ENCODE data around the gene GGT5. TPM values are rescaled to one million over a fixed set of nuclear protein-coding genes. Genes with fewer than 3 reads are reported as not detected.

GGT5 gene
- total RNA-seq, 1 donor, result 7.2 TPM

GRCh38 chr22:24190159-24190540 lies 54.7 kb downstream of the GGT5 start:
- peak overlapping the region; percentile 73 for H2AFZ ChIP-seq (ENCODE audit: low read length)

GRCh38 chr22:24189249-24190158 lies 55.4 kb downstream of the GGT5 start:
- Histone ChIP-seq H3K4me1 (ENCODE audit: insufficient read depth, low read length) (peaks cover 12% of the 10 kb centered on the region), H3K79me2 (ENCODE audit: insufficient read depth, low read length) (no peaks in the 10 kb centered on the region), H2AFZ (ENCODE audit: low read length) (peak overlapping the region; percentile 73), H4K20me1 (ENCODE audit: insufficient read depth, low read length) (no peaks in the 10 kb centered on the region), H3K27me3 (ENCODE audit: insufficient read depth, low read length) (no peaks in the 10 kb centered on the region), H3K4me2 (ENCODE audit: insufficient read depth, low read length) (no peak overlapping the region), H3K27ac (ENCODE audit: low read depth, low read length) (peak overlapping the region; percentile 51), H3K4me3 (ENCODE audit: insufficient read depth, low read length) (no peak overlapping the region), H3K9me3 (ENCODE audit: low read depth, low read length) (no peaks in the 10 kb centered on the region), H3K36me3 (ENCODE audit: insufficient read depth, low read length) (no peaks in the 10 kb centered on the region)
- peak; percentile 100 for DNase-seq (ENCODE audit: insufficient read length, low spot score, missing footprints)
- TF ChIP-seq CTCF (IDR thresholded peaks at IDR 0.05; ENCODE audit: extremely low read depth, low read depth, low read length), result peak; percentile 93

More at GRCh38 chr22:24190159-24190540, 54.7 kb downstream of the GGT5 start:
- no peak for TF ChIP-seq CTCF (IDR thresholded peaks at IDR 0.05; ENCODE audit: extremely low read depth, low read depth, low read length)
- peaks cover 12% of the 10 kb centered on the region for H3K4me1 ChIP-seq (ENCODE audit: insufficient read depth, low read length)
- H3K79me2 ChIP-seq (ENCODE audit: insufficient read depth, low read length), result no peaks in the 10 kb centered on the region
- DNase-seq (ENCODE audit: insufficient read length, low spot score, missing footprints), result no peak
- no peaks in the 10 kb centered on the region for H3K9me3 ChIP-seq (ENCODE audit: low read depth, low read length)
- no peak overlapping the region for H3K4me3 ChIP-seq (ENCODE audit: insufficient read depth, low read length)
- H3K27ac ChIP-seq (ENCODE audit: low read depth, low read length), result peak overlapping the region; percentile 51
- no peak overlapping the region for H3K4me2 ChIP-seq (ENCODE audit: insufficient read depth, low read length)
- no peaks in the 10 kb centered on the region for H3K27me3 ChIP-seq (ENCODE audit: insufficient read depth, low read length)
- H3K36me3 ChIP-seq (ENCODE audit: insufficient read depth, low read length), result no peaks in the 10 kb centered on the region
- no peaks in the 10 kb centered on the region for H4K20me1 ChIP-seq (ENCODE audit: insufficient read depth, low read length)

GRCh38 chr22:24188705-24189248 lies 56.1 kb downstream of the GGT5 start:
- TF ChIP-seq CTCF (IDR thresholded peaks at IDR 0.05; ENCODE audit: extremely low read depth, low read depth, low read length), result no peak
- peak; percentile 76 for DNase-seq (ENCODE audit: insufficient read length, low spot score, missing footprints)
- Histone ChIP-seq H3K4me2 (ENCODE audit: insufficient read depth, low read length) (no peak overlapping the region), H3K9me3 (ENCODE audit: low read depth, low read length) (no peaks in the 10 kb centered on the region), H3K27ac (ENCODE audit: low read depth, low read length) (no peak overlapping the region), H3K79me2 (ENCODE audit: insufficient read depth, low read length) (no peaks in the 10 kb centered on the region), H2AFZ (ENCODE audit: low read length) (no peak overlapping the region), H4K20me1 (ENCODE audit: insufficient read depth, low read length) (no peaks in the 10 kb centered on the region), H3K36me3 (ENCODE audit: insufficient read depth, low read length) (no peaks in the 10 kb centered on the region), H3K4me3 (ENCODE audit: insufficient read depth, low read length) (no peak overlapping the region), H3K27me3 (ENCODE audit: insufficient read depth, low read length) (no peaks in the 10 kb centered on the region), H3K4me1 (ENCODE audit: insufficient read depth, low read length) (peaks cover 12% of the 10 kb centered on the region)
